OCI-LY3 (cell line): ENCODE data around the gene EGLN1.

Experiments
- H2AFZ ChIP-seq: fragments of 200-600, 300-600 bp; shearing (Covaris generic); 2 replicates; pipeline ENCODE4 v1.6.0; 2014; ENCODE audit warnings: antibody characterized with exemption, low read depth, low read length
- H3K27ac ChIP-seq: fragments of 200-600, 300-600 bp; sonication (generic); 2 replicates; pipeline ENCODE4 v1.5.1; 2014; ENCODE audit warnings: mild to moderate bottlenecking, low read length, moderate library complexity, mixed read lengths
- H3K27me3 ChIP-seq: fragments of 200-600, 300-600 bp; sonication (generic); 2 replicates; pipeline ENCODE4 v1.6.1; 2014; ENCODE audit warnings: low read depth, low read length, mixed read lengths
- H3K36me3 ChIP-seq: fragments of 200-600, 300-600 bp; sonication (generic); replicated peaks from 2 replicates; pipeline ENCODE3; 2014; ENCODE audit warnings: low read depth, low read length, mixed read lengths
- H3K4me1 ChIP-seq: fragments of 300-600, 200-600 bp; sonication (generic); 2 replicates; pipeline ENCODE4 v1.6.1; 2014; ENCODE audit warnings: low read length, mixed read lengths
- H3K4me2 ChIP-seq: fragments of 200-600, 300-600 bp; sonication (generic); 2 replicates; pipeline ENCODE4 v1.6.1; 2014; ENCODE audit warnings: low read length, mixed read lengths
- H3K4me3 ChIP-seq: fragments of 300-600, 200-600 bp; sonication (generic); 2 replicates; pipeline ENCODE4 v1.5.1; 2014; ENCODE audit warnings: antibody characterized with exemption, mild to moderate bottlenecking, low read length, moderate library complexity
- H3K79me2 ChIP-seq: fragments of 300-600, 200-600 bp; shearing (Covaris generic); 2 replicates; pipeline ENCODE4 v1.6.1; 2014; ENCODE audit warnings: mild to moderate bottlenecking, low read length, mixed read lengths
- H3K9ac ChIP-seq: fragments of 300-600, 200-600 bp; shearing (Covaris generic); 2 replicates; pipeline ENCODE4 v1.6.0; 2014; ENCODE audit warnings: mild to moderate bottlenecking, low read length, moderate library complexity
- H3K9me3 ChIP-seq: fragments of 200-600, 300-600 bp; shearing (Covaris generic); 2 replicates; pipeline ENCODE4 v1.6.1; 2014; ENCODE audit warnings: low read length, mixed read lengths; ENCODE audit not compliant: insufficient read depth
- H4K20me1 ChIP-seq: fragments of 200-600, 300-600 bp; sonication (generic); 2 replicates; pipeline ENCODE4 v1.6.1; 2016; ENCODE audit warnings: low read length, mixed read lengths; ENCODE audit not compliant: insufficient read depth
- CTCF ChIP-seq: fragments of 200-600, 300-600 bp; sonication (generic); IDR thresholded peaks from 2 replicates; pipeline ENCODE4 v1.5.1; 2014; ENCODE audit warnings: antibody characterized with exemption, low read length, low read depth
- EZH2phosphoT487 ChIP-seq: fragments of 200-600 bp; shearing (Covaris generic); IDR thresholded peaks from 2 replicates; pipeline ENCODE4 v1.6.1; 2018; ENCODE audit warnings: antibody characterized with exemption, mixed run types, low read depth

EGLN1 gene

GRCh38 chr1:231392389-231393131 is 29.5 kb downstream of the EGLN1 start:
- Histone ChIP-seq H3K4me3 (no peak overlapping the region), H3K79me2 (peaks cover 81% of the 10 kb centered on the region), H3K9ac (no peak overlapping the region), H3K9me3 (no peaks in the 10 kb centered on the region), H3K27me3 (no peaks in the 10 kb centered on the region), H3K4me2 (no peak overlapping the region), H3K4me1 (peaks cover 7% of the 10 kb centered on the region), H2AFZ (no peak overlapping the region), H3K27ac (no peak overlapping the region), H4K20me1 (peaks cover 90% of the 10 kb centered on the region), H3K36me3 (peaks cover 11% of the 10 kb centered on the region)
- TF ChIP-seq CTCF: no peak
- TF ChIP-seq EZH2phosphoT487: no peak

- Histone ChIP-seq H2AFZ (no peak overlapping the region), H4K20me1 (peaks cover 90% of the 10 kb centered on the region), H3K9ac (no peak overlapping the region), H3K4me3 (no peak overlapping the region), H3K4me2 (no peak overlapping the region), H3K4me1 (peaks cover 7% of the 10 kb centered on the region), H3K36me3 (peaks cover 13% of the 10 kb centered on the region), H3K9me3 (no peaks in the 10 kb centered on the region), H3K79me2 (peaks cover 73% of the 10 kb centered on the region), H3K27ac (no peak overlapping the region), H3K27me3 (no peaks in the 10 kb centered on the region)
- no peak for TF ChIP-seq EZH2phosphoT487
- TF ChIP-seq CTCF: no peak
These were observed 32.0 kb downstream of the EGLN1 start for GRCh38 chr1:231390071-231390470.

- Histone ChIP-seq H3K4me2 (no peak overlapping the region), H3K36me3 (peaks cover 15% of the 10 kb centered on the region), H3K9me3 (no peaks in the 10 kb centered on the region)
These were observed 34.1 kb downstream of the EGLN1 start for GRCh38 chr1:231387770-231388669.

More at GRCh38 chr1:231387770-231388669, 34.1 kb downstream of the EGLN1 start:
- Histone ChIP-seq H3K27me3 (no peaks in the 10 kb centered on the region), H4K20me1 (peaks cover 92% of the 10 kb centered on the region), H3K79me2 (peaks cover 75% of the 10 kb centered on the region), H2AFZ (no peak overlapping the region), H3K4me3 (no peak overlapping the region), H3K4me1 (peaks cover 7% of the 10 kb centered on the region), H3K9ac (no peak overlapping the region), H3K27ac (no peak overlapping the region)
- no peak for TF ChIP-seq EZH2phosphoT487
- TF ChIP-seq CTCF: no peak
